Measurements from ENCODE around the gene SSRP1.
A peak's percentile ranks its signal among the peaks of the same experiment; 100 is the strongest.

DNA sequence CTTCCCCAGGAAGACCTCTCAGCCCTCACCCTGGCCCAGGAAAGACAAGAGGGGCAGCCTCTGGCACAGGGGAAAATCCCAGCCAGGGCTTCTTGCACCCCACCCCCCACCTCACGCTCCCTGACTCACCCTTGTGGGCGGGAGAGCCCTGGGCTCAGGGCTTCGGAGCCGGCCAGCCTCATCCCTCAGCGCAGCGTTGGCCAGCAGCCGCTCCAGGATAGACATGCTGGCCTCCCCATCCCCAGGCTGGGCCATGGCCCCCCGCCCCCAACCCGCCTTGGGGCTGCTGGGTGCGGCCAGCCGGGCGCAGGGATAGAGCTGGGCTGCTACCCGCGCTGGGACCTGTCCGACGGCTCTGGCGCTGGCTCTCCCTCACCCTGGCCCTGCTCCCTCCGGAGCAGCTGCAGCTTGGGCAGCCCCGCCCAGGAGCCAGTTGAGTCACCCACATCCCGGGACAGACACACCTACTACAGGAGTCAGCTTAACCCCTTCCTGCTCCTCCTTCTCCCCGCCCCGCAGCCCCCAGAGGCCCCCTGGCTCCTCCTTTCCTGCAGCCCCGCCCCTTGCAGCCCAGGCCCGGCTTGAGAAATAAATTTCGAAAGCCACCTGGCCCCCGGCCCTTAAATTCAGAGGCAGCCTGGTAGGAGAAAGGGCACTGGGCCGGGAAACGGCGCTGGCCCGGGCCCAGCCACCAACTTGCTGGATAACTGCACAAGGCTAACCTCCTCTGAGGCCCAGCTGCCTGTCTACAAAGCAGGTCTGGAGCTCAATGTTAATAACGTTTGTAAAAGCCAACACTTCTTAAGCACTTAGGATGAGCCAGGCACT is 24.4 kb downstream of the SSRP1 start:
- TF ChIP-seq TCF7L2 (IDR thresholded peaks at IDR 0.05; ENCODE audit: low read depth, low read length), result no peak
- TF ChIP-seq CTCF (IDR thresholded peaks at IDR 0.05), result no peak
- 0 out of 2 replicates have a peak, but pooled peaks have one; percentile 47 for TF ChIP-seq SIN3A (IDR thresholded peaks at IDR 0.05; ENCODE audit: borderline replicate concordance, insufficient read depth, low read depth, low read length)
- no peak for TF ChIP-seq REST (IDR thresholded peaks at IDR 0.05; ENCODE audit: insufficient read depth in 1 of 2, low read depth in 2 of 2, low read length in 1 of 2)
